Lower leg skin (tissue), 3 donors: ENCODE results near the gene SUMF1.

Experiments
- POLR2A ChIP-seq, 2 donors: fragments of 450-650 bp; IDR thresholded peaks; one replicate each; pipeline ENCODE4 v1.6.1; 2016 to 2017; ENCODE audit warnings: antibody characterized with exemption in 2 of 2, mild to moderate bottlenecking in 1 of 2, moderate library complexity in 1 of 2
- TF ChIP-seq, protein P1 (sequence below), 3 donors: fragments of 450-650 bp; IDR thresholded peaks; one replicate each; pipeline ENCODE4 v1.5.1; 2016; ENCODE audit warnings: antibody characterized with exemption in 3 of 3, mild to moderate bottlenecking in 3 of 3, moderate library complexity in 2 of 3

DNA sequence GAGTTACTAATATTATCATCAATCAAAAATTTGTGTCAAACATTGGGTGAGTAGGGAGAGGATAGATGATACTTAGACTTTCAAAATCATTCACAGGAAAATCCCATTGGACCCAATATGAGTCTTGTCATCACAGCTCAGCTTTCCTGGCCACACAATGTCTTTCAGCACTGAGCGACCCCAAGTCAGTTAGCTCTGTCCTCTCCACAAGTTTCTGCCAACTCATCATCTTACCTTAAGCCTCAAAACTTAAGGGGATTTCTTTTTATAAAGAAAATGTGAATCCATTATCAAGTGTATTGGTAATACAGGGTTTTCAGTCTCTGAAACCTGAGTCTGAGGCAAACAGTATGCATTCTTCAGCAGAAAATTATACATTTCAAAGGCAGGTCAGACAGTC lies 55.8 kb downstream of the SUMF1 start:
- TF ChIP-seq, protein P1, sequence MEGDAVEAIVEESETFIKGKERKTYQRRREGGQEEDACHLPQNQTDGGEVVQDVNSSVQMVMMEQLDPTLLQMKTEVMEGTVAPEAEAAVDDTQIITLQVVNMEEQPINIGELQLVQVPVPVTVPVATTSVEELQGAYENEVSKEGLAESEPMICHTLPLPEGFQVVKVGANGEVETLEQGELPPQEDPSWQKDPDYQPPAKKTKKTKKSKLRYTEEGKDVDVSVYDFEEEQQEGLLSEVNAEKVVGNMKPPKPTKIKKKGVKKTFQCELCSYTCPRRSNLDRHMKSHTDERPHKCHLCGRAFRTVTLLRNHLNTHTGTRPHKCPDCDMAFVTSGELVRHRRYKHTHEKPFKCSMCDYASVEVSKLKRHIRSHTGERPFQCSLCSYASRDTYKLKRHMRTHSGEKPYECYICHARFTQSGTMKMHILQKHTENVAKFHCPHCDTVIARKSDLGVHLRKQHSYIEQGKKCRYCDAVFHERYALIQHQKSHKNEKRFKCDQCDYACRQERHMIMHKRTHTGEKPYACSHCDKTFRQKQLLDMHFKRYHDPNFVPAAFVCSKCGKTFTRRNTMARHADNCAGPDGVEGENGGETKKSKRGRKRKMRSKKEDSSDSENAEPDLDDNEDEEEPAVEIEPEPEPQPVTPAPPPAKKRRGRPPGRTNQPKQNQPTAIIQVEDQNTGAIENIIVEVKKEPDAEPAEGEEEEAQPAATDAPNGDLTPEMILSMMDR (IDR thresholded peaks at IDR 0.05), result no peak
- TF ChIP-seq POLR2A (IDR thresholded peaks at IDR 0.05), result no peak
